ENCODE measurements around the gene MANBA. TPM values are rescaled to one million over a fixed set of nuclear protein-coding genes. Genes with fewer than 3 reads are reported as not detected.

Gene MANBA
- total and polyA plus RNA-seq, 9 donors: 15.6 to 32.7 (median 24.5) TPM

DNA sequence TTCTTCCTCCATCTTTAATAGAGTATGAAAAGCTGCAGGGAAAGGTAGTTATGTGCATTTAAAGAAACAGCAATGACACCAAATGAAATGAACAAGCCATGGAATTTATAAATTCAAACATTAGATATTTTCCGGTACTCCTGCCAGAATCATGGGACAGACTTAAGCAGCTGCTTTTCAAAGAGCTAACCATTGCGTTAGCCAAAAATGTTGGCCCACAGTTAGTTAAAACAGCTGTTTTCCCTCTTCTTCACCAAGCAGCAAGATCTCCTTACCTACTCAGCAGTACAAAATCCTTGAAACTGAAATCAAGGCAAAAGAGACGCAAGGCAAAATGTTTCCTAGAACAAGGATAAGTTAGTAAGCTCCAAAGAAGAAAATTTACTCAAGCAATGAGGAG, 64.0 kb downstream of the MANBA start:
- TF ChIP-seq, protein P1, sequence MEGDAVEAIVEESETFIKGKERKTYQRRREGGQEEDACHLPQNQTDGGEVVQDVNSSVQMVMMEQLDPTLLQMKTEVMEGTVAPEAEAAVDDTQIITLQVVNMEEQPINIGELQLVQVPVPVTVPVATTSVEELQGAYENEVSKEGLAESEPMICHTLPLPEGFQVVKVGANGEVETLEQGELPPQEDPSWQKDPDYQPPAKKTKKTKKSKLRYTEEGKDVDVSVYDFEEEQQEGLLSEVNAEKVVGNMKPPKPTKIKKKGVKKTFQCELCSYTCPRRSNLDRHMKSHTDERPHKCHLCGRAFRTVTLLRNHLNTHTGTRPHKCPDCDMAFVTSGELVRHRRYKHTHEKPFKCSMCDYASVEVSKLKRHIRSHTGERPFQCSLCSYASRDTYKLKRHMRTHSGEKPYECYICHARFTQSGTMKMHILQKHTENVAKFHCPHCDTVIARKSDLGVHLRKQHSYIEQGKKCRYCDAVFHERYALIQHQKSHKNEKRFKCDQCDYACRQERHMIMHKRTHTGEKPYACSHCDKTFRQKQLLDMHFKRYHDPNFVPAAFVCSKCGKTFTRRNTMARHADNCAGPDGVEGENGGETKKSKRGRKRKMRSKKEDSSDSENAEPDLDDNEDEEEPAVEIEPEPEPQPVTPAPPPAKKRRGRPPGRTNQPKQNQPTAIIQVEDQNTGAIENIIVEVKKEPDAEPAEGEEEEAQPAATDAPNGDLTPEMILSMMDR (IDR thresholded peaks at IDR 0.05): no peak
- TF ChIP-seq EP300 (IDR thresholded peaks at IDR 0.05) (no peak), POLR2A (IDR thresholded peaks at IDR 0.05) (no peak)
- Histone ChIP-seq H3K4me1 (ENCODE audit: insufficient read depth) (peaks cover 3% of the 10 kb centered on the region), H3K27me3 (no peaks in the 10 kb centered on the region), H3K36me3 (no peaks in the 10 kb centered on the region), H3K4me3 (no peak overlapping the region), H3K27ac (no peak overlapping the region), H3K9me3 (no peaks in the 10 kb centered on the region)
- intact Hi-C loops (cut with DNase I): no loop called here
- WGBS, 3 donors: 10 to 22% (median 14%) methylated on average over 3 of the region's 3 CpGs
- no peak for DNase-seq

DNA sequence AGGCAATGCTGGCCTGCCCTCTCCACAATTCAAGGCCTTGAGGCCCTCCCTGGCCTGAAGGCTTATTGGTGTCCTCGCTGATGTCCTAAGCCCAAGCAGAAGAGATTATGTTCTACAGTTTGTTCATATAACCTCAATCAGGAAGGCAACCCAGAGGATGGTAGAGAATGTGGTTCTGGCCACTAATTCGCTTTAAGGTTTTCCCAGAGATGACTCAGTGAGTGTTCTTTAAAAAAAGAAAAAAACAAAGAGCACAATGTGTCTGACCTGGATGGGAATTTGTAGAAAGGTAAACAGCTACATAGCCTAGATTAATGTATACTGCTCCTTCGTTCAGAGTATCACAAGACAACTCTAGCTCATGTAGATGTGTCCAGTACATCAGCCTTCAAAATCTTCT, 66.0 kb downstream of the MANBA start:
- Histone ChIP-seq H3K4me3 (no peak overlapping the region), H3K4me1 (ENCODE audit: insufficient read depth) (peaks cover 3% of the 10 kb centered on the region), H3K27me3 (no peaks in the 10 kb centered on the region), H3K27ac (no peak overlapping the region), H3K36me3 (no peaks in the 10 kb centered on the region), H3K9me3 (no peaks in the 10 kb centered on the region)
- WGBS, 3 donors: 88 to 93% (median 90%) methylated on average over 3 of the region's 3 CpGs
- intact Hi-C loops (cut with DNase I): no loop called here
- TF ChIP-seq POLR2A (IDR thresholded peaks at IDR 0.05) (no peak), EP300 (IDR thresholded peaks at IDR 0.05) (no peak)
- TF ChIP-seq, protein P1 (IDR thresholded peaks at IDR 0.05): no peak
- no peak for DNase-seq

DNA sequence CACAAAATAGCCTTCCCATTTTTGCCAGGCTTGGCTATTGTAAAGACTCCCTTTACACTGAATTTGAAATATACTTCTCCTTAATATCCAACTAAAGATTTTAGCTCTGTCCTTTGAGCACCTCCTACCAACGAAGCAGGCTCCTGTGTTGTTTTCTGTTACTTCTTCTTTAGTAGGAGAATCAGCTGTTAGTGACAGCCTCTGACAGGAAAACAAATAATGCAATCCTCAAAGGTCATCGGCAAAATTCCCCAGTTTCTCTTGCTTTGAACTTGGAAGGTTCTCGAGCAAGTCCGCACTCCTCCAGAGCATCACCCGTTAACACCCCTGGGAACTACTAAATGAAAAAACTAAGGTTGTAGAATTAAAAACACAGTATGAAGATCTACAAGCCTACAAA, 66.9 kb downstream of the MANBA start:
- WGBS, 3 donors: 95 to 97% (median 95%) methylated on average over 5 of the region's 5 CpGs
- Histone ChIP-seq H3K9me3 (no peaks in the 10 kb centered on the region), H3K36me3 (no peaks in the 10 kb centered on the region), H3K27me3 (no peaks in the 10 kb centered on the region), H3K4me1 (ENCODE audit: insufficient read depth) (peaks cover 3% of the 10 kb centered on the region), H3K4me3 (no peak overlapping the region), H3K27ac (no peak overlapping the region)
- no peak for DNase-seq
- TF ChIP-seq, protein P1 (IDR thresholded peaks at IDR 0.05): no peak
- no peak for TF ChIP-seq EP300 (IDR thresholded peaks at IDR 0.05)
- intact Hi-C loops (cut with DNase I): no loop called here

DNA sequence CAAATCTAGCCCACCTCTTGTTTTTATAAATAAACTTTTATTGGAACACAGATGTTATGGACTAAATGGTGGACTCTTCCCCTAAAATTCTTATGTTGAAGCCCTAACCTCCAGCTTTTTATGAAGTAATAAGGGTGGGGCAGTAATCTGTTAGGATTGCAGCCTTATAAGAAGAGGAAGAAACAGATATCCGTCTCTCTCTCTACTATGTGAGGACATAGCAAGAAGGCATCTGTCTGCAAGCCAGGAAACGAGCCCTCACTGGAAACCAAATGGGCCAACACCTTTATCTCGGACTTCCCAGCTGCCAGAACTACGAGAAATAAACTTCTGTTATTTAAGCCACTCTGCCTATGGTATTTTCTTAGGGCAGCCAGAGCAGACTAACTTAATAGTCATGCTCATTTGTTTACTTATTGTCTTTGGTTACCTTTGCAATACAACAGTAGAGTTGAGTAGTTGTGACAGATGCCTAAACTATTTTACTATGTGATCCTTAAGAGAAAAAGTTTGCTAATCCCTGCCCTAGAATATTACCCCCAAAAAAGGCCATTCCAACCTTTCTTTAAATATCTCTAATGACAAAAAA, 67.4 kb downstream of the MANBA start:
- H3K27ac ChIP-seq: no peak overlapping the region
- 92 to 97% (median 96%) methylated on average over 4 of the region's 4 CpGs for WGBS, 3 donors
- TF ChIP-seq POLR2A (IDR thresholded peaks at IDR 0.05) (no peak), EP300 (IDR thresholded peaks at IDR 0.05) (no peak)
- TF ChIP-seq, protein P1 (IDR thresholded peaks at IDR 0.05): no peak
- H3K27me3 ChIP-seq: no peaks in the 10 kb centered on the region
- peaks cover 3% of the 10 kb centered on the region for H3K4me1 ChIP-seq (ENCODE audit: insufficient read depth)
- intact Hi-C loops (cut with DNase I): no loop called here
- DNase-seq: no peak
- no peak overlapping the region for H3K4me3 ChIP-seq
- H3K36me3 ChIP-seq: no peaks in the 10 kb centered on the region
- H3K9me3 ChIP-seq: no peaks in the 10 kb centered on the region

Data from ovary (tissue), 9 donors.